IPS DF 4.7 (cell line): ENCODE data around the gene PPP2R2C.

Source experiments
- DNase-seq: peaks from one replicate; pipeline ENCODE4 v3.0.0-alpha.2; 2013; ENCODE audit warnings: low spot score; ENCODE audit errors: extremely low read depth

The PPP2R2C gene

DNA sequence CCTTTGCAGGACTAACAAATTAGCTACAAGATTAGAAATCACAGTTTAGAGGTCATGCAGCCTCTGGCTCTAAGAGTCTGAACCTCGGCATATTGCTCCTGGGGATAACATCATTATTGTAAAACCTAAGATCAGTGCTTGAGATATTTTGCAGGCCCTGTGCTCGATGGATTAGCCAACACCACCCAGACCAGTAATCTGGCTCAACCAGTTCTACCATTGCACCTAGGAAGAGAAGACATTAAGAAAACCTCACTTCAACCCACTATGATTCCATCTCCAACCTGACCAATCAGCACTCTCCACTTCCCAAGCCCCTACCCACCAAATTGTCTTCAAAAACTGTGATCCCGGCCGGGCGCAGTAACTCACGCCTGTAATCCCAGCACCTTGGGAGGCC lies 159.2 kb downstream of the PPP2R2C start:
- DNase-seq, result no peak

DNA sequence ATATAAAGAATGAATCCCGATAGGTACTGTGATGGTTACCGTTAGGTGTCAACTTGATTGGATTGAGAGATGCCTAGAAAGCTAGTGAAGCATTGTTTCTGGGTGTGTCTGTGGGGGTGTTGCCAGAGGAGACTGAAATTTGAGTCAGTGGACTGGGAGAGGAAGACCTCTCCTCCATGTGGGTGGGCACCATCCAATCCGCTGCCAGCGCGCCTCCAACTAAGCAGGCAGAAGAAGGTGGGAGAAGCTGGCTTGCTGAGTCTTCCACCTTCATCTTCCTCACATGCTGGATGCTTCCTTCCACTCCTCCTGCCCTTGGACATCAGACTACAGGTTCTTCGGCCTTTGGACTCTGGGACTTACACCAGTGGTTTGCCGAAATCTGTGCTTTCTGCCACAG lies 162.6 kb downstream of the PPP2R2C start:
- no peak for DNase-seq

GRCh38 chr4:6308899-6309643 lies 163.3 kb downstream of the PPP2R2C start:
- no peak for DNase-seq

GRCh38 chr4:6307891-6308290 lies 164.5 kb downstream of the PPP2R2C start:
- no peak for DNase-seq

DNA sequence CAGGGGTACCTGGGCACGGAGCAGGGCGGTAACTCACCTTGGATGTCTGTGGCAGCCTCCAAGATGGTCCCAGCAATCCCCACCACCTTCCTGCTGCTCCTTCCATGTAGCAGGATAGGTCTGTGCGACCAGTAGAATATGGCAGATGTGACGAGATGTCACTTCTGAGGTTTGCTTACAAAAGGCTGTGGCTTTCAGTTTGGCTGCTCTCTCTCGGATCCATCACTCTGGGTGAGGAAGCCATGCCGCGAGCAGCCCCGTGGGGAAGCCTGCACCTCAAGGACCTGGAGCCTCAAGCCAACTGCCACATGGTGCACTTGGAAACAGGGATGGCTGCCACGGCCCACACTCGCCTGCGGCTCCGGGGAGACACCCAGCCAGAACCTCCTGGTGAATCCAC lies 165.2 kb downstream of the PPP2R2C start:
- DNase-seq, result no peak

DNA sequence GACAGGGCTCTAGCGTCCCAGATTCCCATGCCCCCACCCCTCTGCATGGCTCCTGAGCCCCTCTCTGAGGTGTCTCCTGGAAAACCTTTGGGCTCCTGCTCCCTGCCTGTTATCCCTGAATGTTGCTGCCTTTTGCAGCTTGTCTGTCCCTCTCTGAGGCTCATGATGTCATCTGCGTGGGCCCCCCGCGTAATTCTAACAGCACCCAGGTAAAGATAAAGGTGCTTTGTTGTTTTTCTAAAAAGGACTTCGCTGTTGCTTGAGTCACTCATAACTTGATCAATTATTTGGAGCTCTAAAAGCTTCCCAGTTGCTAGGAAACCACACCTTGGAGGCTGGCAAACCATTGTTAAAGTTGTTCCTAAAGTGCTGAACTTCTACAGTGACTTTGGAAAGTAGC lies 166.1 kb downstream of the PPP2R2C start:
- no peak for DNase-seq

DNA sequence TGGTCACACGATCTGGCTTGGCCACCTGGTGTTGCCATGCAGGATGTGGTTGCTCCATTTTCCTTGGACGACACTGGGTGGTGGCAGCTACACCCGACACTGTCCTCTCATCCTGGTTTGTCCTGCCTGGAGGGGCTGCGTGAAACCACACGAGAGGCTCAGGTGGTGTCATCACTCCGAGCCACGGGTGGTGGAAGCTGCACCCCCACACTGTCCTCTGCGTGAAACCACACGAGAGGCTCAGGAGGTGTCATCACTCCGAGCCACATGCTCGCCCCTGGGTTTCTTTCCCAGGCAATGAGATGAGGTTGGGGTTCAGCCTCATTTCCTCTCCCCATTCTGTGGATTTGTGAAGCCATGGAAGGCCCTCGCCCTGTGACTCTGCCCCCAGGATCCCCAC lies 168.5 kb downstream of the PPP2R2C start:
- no peak for DNase-seq

GRCh38 chr4:6302869-6303268 lies 169.5 kb downstream of the PPP2R2C start:
- DNase-seq, result no peak

GRCh38 chr4:6301732-6302442 lies 170.5 kb downstream of the PPP2R2C start:
- DNase-seq, result no peak

- no peak for DNase-seq
Measured at GRCh38 chr4:6301051-6301731, 171.2 kb downstream of the PPP2R2C start.

DNA sequence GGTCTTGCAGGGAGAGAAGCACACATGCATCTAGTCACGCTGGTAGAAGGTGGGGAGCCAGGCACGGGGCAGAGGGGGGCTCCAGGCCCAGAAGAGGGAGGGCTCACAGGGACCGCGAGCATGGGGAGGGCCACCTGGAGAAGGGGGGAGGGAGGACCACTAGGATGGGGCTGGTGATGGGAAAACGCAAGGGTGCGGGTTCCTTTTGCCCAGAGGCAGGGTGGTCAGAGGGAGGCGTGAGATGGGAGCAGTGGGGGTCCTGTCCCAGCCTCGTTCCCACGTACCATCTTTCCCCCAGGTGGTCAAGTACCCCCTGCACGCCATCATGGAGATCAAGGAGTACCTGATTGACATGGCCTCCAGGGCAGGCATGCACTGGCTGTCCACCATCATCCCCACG lies 172.1 kb downstream of the PPP2R2C start:
- no peak for DNase-seq

- DNase-seq, result no peak
Measured at GRCh38 chr4:6299875-6300274, 172.5 kb downstream of the PPP2R2C start.

DNA sequence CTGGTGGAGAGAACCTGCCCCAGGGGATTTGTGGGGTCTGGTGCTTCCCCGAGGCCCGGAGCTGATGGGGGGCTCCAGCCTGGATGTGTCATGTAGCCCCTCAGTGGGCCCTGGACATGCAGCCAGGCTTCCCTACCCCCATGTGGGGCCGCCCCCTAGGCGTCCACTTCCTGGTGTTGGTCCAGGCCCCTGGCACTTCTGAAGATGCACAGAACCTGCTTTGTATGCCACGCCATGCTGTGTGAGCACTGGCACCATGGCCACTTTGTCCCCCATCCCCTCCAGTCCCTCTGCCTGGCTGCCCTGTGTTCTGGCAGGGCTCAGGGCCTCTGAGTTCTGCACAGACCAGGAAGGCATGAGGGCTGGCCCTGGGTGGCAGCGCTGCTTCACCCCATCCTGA lies 173.6 kb downstream of the PPP2R2C start:
- no peak for DNase-seq

DNA sequence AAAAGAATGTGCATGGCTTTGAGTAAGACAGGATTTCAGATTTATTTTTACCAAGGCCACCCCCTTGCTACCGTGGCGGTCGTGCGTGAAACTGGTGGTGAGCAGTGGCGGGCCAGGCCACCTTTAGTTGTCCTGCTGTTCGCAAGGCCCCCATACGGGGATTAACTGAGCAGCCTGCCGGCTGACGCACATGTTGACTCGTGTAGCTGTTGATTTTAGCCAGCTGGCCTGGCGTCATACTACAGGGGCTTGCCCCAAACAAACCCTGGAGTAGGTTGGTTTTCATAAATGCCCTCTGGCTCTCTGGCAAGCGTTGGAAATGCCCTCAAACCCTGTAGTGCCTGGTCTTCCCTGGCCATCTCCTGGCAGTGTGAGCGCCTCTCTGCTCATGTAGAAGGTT lies 174.4 kb downstream of the PPP2R2C start:
- no peak for DNase-seq

DNA sequence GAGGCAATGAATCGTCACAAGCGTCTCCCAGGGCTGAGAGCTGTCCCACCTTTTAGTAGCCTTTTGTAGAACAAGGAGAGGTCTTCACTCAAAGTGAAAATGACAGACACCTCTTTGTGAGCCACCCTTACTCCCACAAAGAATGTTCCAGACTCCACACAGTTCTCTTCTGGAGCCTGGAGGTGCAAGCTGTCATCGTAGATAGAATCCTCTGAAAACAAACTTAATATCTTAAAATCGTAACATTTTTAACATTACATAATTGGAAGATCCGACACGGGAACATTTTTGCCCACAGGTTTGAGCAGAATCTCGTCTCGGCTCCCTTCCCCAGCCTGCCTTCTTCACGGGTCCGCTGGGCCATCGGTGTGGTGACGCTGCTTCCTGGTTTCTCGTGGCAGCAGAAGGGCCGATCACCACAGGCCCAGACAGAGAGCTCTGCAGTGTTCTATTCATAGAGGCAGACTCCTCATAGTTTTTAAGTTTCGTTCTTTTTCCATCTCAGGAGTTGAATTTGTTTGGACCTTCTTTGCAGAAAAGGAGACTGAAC lies 175.1 kb downstream of the PPP2R2C start:
- DNase-seq, result no peak

GRCh38 chr4:6296026-6296425 lies 176.4 kb downstream of the PPP2R2C start:
- DNase-seq, result no peak

DNA sequence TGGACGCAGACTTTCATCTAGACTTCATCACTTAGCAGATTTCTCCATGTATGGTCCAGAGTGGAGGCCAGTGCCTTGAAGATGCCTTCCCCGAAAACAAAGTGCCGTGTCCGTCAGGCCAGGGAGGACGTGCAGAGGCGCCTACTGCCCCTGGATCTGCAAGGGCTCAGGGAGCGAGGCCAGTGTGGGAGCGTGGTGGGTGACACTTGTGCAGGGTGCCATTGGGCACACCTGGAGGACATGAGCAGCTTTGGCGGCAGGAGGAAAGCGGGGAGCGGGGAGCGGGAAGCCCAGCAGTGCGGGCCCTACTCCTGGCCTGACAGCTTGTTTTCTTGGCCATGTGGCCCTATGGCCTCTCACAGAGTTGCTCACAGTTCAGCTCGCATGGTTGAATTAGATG lies 176.9 kb downstream of the PPP2R2C start:
- no peak for DNase-seq

GRCh38 chr4:6294705-6295421 lies 177.6 kb downstream of the PPP2R2C start:
- no peak for DNase-seq

- no peak for DNase-seq
Measured at GRCh38 chr4:6293661-6294060, 178.8 kb downstream of the PPP2R2C start.

DNA sequence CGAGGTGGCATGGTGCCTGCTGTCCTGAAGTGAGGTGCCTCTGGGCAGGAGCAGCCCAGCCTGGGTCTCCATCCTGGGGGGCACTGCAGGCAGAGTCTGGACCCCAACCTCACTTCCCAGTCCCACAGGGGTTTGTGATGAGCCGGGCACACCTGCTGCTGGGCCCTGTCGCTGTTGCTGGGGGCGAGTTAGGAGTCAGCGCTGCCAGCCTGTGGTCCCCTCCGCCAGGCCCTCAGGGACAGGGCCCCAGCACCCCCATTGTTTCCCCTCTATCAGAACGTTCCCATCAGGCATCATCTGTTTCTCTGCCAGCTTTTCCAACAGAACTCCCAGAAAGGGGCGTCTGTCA lies 179.3 kb downstream of the PPP2R2C start:
- DNase-seq, result no peak

GRCh38 chr4:6292376-6293096 lies 179.9 kb downstream of the PPP2R2C start:
- no peak for DNase-seq
